A673 (cell line): ENCODE measurements around the gene DUOX1.

ENCODE experiments used
- CTCF ChIP-seq: fragments of 300-800, 200-600 bp; sonication (generic); conservative IDR thresholded peaks from 2 replicates; pipeline ENCODE4 v1.5.1; 2017; ENCODE audit warnings: low read depth, mild to moderate bottlenecking, antibody characterized with exemption, low read length, moderate library complexity, mixed read lengths
- EZH2 ChIP-seq: fragments of 200-600 bp; sonication (generic); IDR thresholded peaks from 2 replicates; pipeline ENCODE4 v1.6.1; 2017; ENCODE audit warnings: borderline replicate concordance, low read depth, mild to moderate bottlenecking, mixed read lengths, antibody characterized with exemption, low read length; ENCODE audit not compliant: poor library complexity, severe bottlenecking

GRCh38 chr15:45199136-45199810 is 69.5 kb downstream of the DUOX1 start:
- no peak for TF ChIP-seq CTCF
- no peak for TF ChIP-seq EZH2
